HG02981 (cell line): ENCODE measurements around the gene SLC12A4.
"Not testable (repeated sequence)": the region's sequence is repeated elsewhere in the genome, so short reads cannot be mapped to it uniquely, and the experiment has no call there.

Experiments used
- ATAC-seq: cut with Tn5 transposase; IDR thresholded peaks from one replicate; pipeline ENCODE4 v1.9.1; 2021; ENCODE audit warnings: mild to moderate bottlenecking, moderate library complexity; ENCODE audit not compliant: unreplicated experiment

The SLC12A4 gene

GRCh38 chr16:67928561-67929364, 39.7 kb downstream of the SLC12A4 start:
- peak; percentile 55 for ATAC-seq

GRCh38 chr16:67928147-67928546, 40.3 kb downstream of the SLC12A4 start:
- ATAC-seq = no peak

- no peak for ATAC-seq
Measured at GRCh38 chr16:67927131-67927941, 41.1 kb downstream of the SLC12A4 start.

- ATAC-seq = no peak
Measured at GRCh38 chr16:67926181-67926750, 42.2 kb downstream of the SLC12A4 start.

GRCh38 chr16:67924140-67924906, 44.1 kb downstream of the SLC12A4 start:
- ATAC-seq = no peak

GRCh38 chr16:67923414-67924116, 44.9 kb downstream of the SLC12A4 start:
- ATAC-seq = no peak

- no peak for ATAC-seq
Measured at GRCh38 chr16:67922740-67923139, 45.7 kb downstream of the SLC12A4 start.

GRCh38 chr16:67922221-67922620, 46.2 kb downstream of the SLC12A4 start:
- no peak for ATAC-seq

GRCh38 chr16:67919622-67920221, 48.7 kb downstream of the SLC12A4 start:
- no peak for ATAC-seq

GRCh38 chr16:67917852-67918236, 50.6 kb downstream of the SLC12A4 start:
- no peak for ATAC-seq

- no peak for ATAC-seq
Measured at GRCh38 chr16:67917140-67917851, 51.1 kb downstream of the SLC12A4 start.

- ATAC-seq = no peak
Measured at GRCh38 chr16:67915831-67916723, 52.4 kb downstream of the SLC12A4 start.

GRCh38 chr16:67915496-67915769, 53.0 kb downstream of the SLC12A4 start:
- ATAC-seq = not testable (repeated sequence)

GRCh38 chr16:67914758-67915495, 53.5 kb downstream of the SLC12A4 start:
- ATAC-seq = no peak

GRCh38 chr16:67910158-67910557, 58.3 kb downstream of the SLC12A4 start:
- ATAC-seq = no peak

- ATAC-seq = no peak
Measured at GRCh38 chr16:67909056-67909742, 59.2 kb downstream of the SLC12A4 start.
